GM12878 (cell line): Measurements from ENCODE around the gene DNAJC15. TPM values are rescaled to one million over a fixed set of nuclear protein-coding genes. Genes with fewer than 3 reads are reported as not detected.

Source experiments
- ATAC-seq: fragments of 200-7000 bp; cut with Tn5 transposase; 3 replicates; pipeline ENCODE4 v1.9.1; 2020; ENCODE audit warnings: mild to moderate bottlenecking, moderate library complexity
- BruUV-seq: library from RNA; stranded (reverse); fragments of 400-500 nt; replicated peaks from 2 replicates; lab custom pipeline; 2021; lab: Mats Ljungman, UMichigan
- CTCF ChIA-PET: fragments of 300-600 bp; sonication (Branson Sonifier 250); formaldehyde crosslinking; extraction: SDS; loops from one replicate; lab custom pipeline; 2021; ENCODE audit warnings: inconsistent platforms; lab: Yijun Ruan, JAX
- POLR2A ChIA-PET: fragments of 350-600 bp; formaldehyde crosslinking; extraction: SDS; loops from one replicate; lab custom pipeline; 2021; ENCODE audit warnings: inconsistent platforms; lab: Charles Lee
- RAD21 ChIA-PET: fragments of 300-600 bp; sonication (Branson Sonifier 250); formaldehyde crosslinking; loops from one replicate; lab custom pipeline; 2023; ENCODE audit warnings: antibody characterized with exemption; ENCODE audit not compliant: unreplicated experiment; lab: Charles Lee
- SMC1A ChIA-PET: fragments of 300-600 bp; sonication (Branson Sonifier 250); formaldehyde crosslinking; loops from one replicate; lab custom pipeline; 2023; ENCODE audit not compliant: unreplicated experiment, uncharacterized antibody; lab: Charles Lee
- DNase-seq: peaks from one replicate; pipeline ENCODE4 v3.0.0-alpha.2; 2011; ENCODE audit warnings: low read depth, low spot score
- FAIRE-seq: peaks from 3 replicates; lab custom pipeline; 2011; peaks lifted over from hg19 to GRCh38; lab: Jason Lieb, UNC
- H2AFZ ChIP-seq: 2 replicates; pipeline ENCODE4 v1.6.0; 2011; ENCODE audit warnings: low read depth, low read length, control low read depth; ENCODE audit not compliant: control insufficient read depth
- H3K27ac ChIP-seq: 2 replicates; pipeline ENCODE4 v1.5.1; 2011; ENCODE audit warnings: control low read depth; ENCODE audit not compliant: control insufficient read depth, insufficient read depth
- H3K27me3 ChIP-seq, 2 experiments: replicated peaks in 1 of 2; 2 replicates each; pipeline versions ENCODE4 v1.6.0 to v1.6.1; 2011; ENCODE audit warnings: low read length in 1 of 2; ENCODE audit not compliant: control insufficient read depth in 2 of 2, insufficient read depth in 2 of 2
- H3K36me3 ChIP-seq, 2 experiments: 2 replicates each; pipeline ENCODE4 v1.5.1; 2011; ENCODE audit warnings: low read length in 1 of 2; ENCODE audit not compliant: control insufficient read depth in 2 of 2, insufficient read depth in 2 of 2
- H3K4me1 ChIP-seq: 2 replicates; pipeline ENCODE4 v1.6.1; 2011; ENCODE audit warnings: mild to moderate bottlenecking, low read length, moderate library complexity, mixed read lengths; ENCODE audit not compliant: control insufficient read depth, insufficient read depth
- H3K4me2 ChIP-seq: 2 replicates; pipeline ENCODE4 v1.6.0; 2011; ENCODE audit warnings: control low read depth; ENCODE audit not compliant: control insufficient read depth, insufficient read depth
- H3K4me3 ChIP-seq: fragments of 200-600 bp; sonication (generic); 2 replicates; pipeline ENCODE4 v1.5.1; 2016
- H3K79me2 ChIP-seq: 2 replicates; pipeline ENCODE4 v1.6.0; 2011; ENCODE audit warnings: low read length; ENCODE audit not compliant: control insufficient read depth, insufficient read depth
- H3K9ac ChIP-seq: 2 replicates; pipeline ENCODE4 v1.8.0; 2011; ENCODE audit warnings: low read length, control low read depth, mixed read lengths; ENCODE audit not compliant: control insufficient read depth, insufficient read depth
- H3K9me3 ChIP-seq: replicated peaks from 3 replicates; pipeline ENCODE4 v1.5.1; 2011; ENCODE audit warnings: mild to moderate bottlenecking, low read length; ENCODE audit not compliant: control insufficient read depth, insufficient read depth
- H4K20me1 ChIP-seq: 2 replicates; pipeline ENCODE4 v1.6.0; 2011; ENCODE audit not compliant: control insufficient read depth, insufficient read depth
- FOXK2 ChIP-seq: fragments of 450-650 bp; IDR thresholded peaks from 2 replicates; pipeline ENCODE4 v1.6.1; 2017; ENCODE audit warnings: mild to moderate bottlenecking, moderate library complexity
- IRF4 ChIP-seq: IDR thresholded peaks from 2 replicates; pipeline ENCODE4 v1.6.1; 2011; ENCODE audit warnings: low read depth, low read length
- NFXL1 ChIP-seq: fragments of 450-650 bp; IDR thresholded peaks from 2 replicates; pipeline ENCODE4 v1.6.1; 2017; ENCODE audit warnings: antibody characterized with exemption, mild to moderate bottlenecking, borderline replicate concordance
- PML ChIP-seq: IDR thresholded peaks from 2 replicates; pipeline ENCODE4 v1.6.1; 2012; ENCODE audit warnings: low read length, inconsistent platforms
- POLR2A ChIP-seq: IDR thresholded peaks from 2 replicates; pipeline ENCODE4 v1.6.1; 2011; ENCODE audit warnings: low read depth, mild to moderate bottlenecking, low read length
- YBX1 ChIP-seq: fragments of 450-650 bp; IDR thresholded peaks from 2 replicates; pipeline ENCODE4 v1.6.1; 2016; ENCODE audit warnings: antibody characterized with exemption
- ZNF384 ChIP-seq: IDR thresholded peaks from 2 replicates; pipeline ENCODE4 v1.6.1; 2012; ENCODE audit warnings: low read depth, mild to moderate bottlenecking, low read length, improper control_type of control experiment, borderline replicate concordance
- ZNF622 ChIP-seq: fragments of 450-650 bp; IDR thresholded peaks from 2 replicates; pipeline ENCODE4 v1.6.1; 2017; ENCODE audit warnings: mild to moderate bottlenecking, inconsistent platforms
- WGBS: methylation state at CpG from one replicate; pipeline ENCODE4 v1.1.6; 2016; ENCODE audit warnings: low lambda C conversion rate; ENCODE audit not compliant: insufficient replicate concordance, insufficient coverage; ENCODE audit errors: missing lambda C conversion rate; 5-methylcytosine and 5-hydroxymethylcytosine counted together
- in situ Hi-C: fragments of 300-500 bp; cut with MboI; formaldehyde crosslinking; loops from 9 replicates; pipeline ENCODE4 v1.14.3; 2018; ENCODE audit warnings: mixed read lengths
- intact Hi-C: fragments of 100-400 bp; cut with micrococcal nuclease; formaldehyde crosslinking; loops from one replicate; pipeline ENCODE4 v1.14.2; 2022; ENCODE audit not compliant: unreplicated experiment
- polyA plus RNA-seq, 11 experiments: library from polyadenylated mRNA; depleted of rRNA in 4 of 11; unstranded in 6 of 11; stranded (reverse) in 5 of 11; fragments of >200 nt; fragmentation: Nextera tagmentation in 4 of 11; fragmentation: Illumina TruSeq in 1 of 11; extraction: Ambion mirVana in 4 of 11; extraction: Trizol in 1 of 11; gene quantifications; 1 replicate in 1 of 11; 2 replicates in 10 of 11; pipeline versions ENCODE4 v1.2.1 to v1.2.3, GENCODE V29; 2011 to 2016; ENCODE audit warnings: inconsistent platforms in 2 of 11, missing spikeins in 2 of 11, low read depth in 1 of 11
- total RNA-seq, 4 experiments: library from RNA; depleted of rRNA in 3 of 4; stranded (reverse); fragments of >200 nt in 3 of 4; fragmentation: Illumina TruSeq in 1 of 4; extraction: Trizol in 1 of 4; gene quantifications; 2 replicates each; pipeline versions ENCODE4 v1.2.1 to v1.2.3, GENCODE V29; 2013 to 2021

Gene DNAJC15
- total and polyA plus RNA-seq, 10 of the 15 experiments (the other 5 are each of a cell fraction or from before 2014, with no cell fraction given) = 13.1 to 104 (median 54.4) TPM

DNA sequence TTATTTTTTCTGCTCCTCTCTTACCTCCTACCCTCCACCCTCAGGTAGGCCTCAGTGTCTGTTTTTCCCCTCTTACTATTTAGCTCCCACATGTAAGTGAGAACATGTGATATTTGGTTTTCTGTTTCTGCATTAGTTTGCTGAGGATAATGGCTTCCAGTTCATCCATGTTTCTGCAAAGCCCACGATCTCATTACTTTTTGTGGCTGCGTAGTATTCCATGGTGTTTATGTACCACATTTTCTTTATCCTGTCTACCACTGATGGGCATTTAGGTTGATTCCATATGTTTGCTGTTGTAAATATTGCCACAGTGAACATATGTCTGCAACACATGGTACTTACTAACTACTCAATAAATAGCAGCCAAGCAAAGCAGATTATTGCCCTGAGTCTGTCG lies 56.8 kb downstream of the DNAJC15 start:
- BruUV-seq = no TSS peak
- POLR2A ChIA-PET = interaction anchor here (0.8 to 1.1 kb wide), 2 partner anchors 23 to 80 kb away, joined by 3 read pairs; no protein-coding TSS in a partner anchor
- no peak for FAIRE-seq
- no peak overlapping the region for H3K4me3 ChIP-seq
- H3K27me3 ChIP-seq = no peaks in the 10 kb centered on the region
- no peaks in the 10 kb centered on the region; the same call in 2 of the 3 replicates for H3K9me3 ChIP-seq
- H3K9ac ChIP-seq = no peak overlapping the region
- RAD21 ChIA-PET = interaction anchor here (1.6 kb wide), 1 partner anchor 54 kb away, joined by 3 read pairs; no protein-coding TSS in a partner anchor
- H3K27ac ChIP-seq = no peak overlapping the region
- H3K4me1 ChIP-seq = peaks cover 26% of the 10 kb centered on the region
- H3K36me3 ChIP-seq = peaks cover 0 to 2% of the 10 kb centered on the region in 2 experiments; a peak in 1 of 4 replicates
- WGBS = 95% methylated on average over 3 of the region's 3 CpGs
- peaks cover 13% of the 10 kb centered on the region for H3K79me2 ChIP-seq
- no peak for DNase-seq
- no peak for ATAC-seq
- no peak for TF ChIP-seq FOXK2
- TF ChIP-seq PML = no peak
- TF ChIP-seq NFXL1 = no peak
- no peak for TF ChIP-seq ZNF622
- TF ChIP-seq ZNF384 = no peak
- no peak for TF ChIP-seq YBX1
- H2AFZ ChIP-seq = no peak overlapping the region
- SMC1A ChIA-PET = interaction anchor here (0.6 to 1.0 kb wide), 2 partner anchors 33 to 52 kb away, joined by 3 read pairs; no protein-coding TSS in a partner anchor
- CTCF ChIA-PET = interaction anchor here (0.6 to 2.1 kb wide), 3 partner anchors 15 to 57 kb away, joined by 3 to 4 read pairs (median 4); no protein-coding TSS in a partner anchor
- H4K20me1 ChIP-seq = no peaks in the 10 kb centered on the region
- H3K4me2 ChIP-seq = no peak overlapping the region
- intact Hi-C loops = no loop called here
- in situ Hi-C loops = no loop called here

GRCh38 chr13:43081866-43082265 lies 58.5 kb downstream of the DNAJC15 start:
- Histone ChIP-seq H3K9me3 (no peaks in the 10 kb centered on the region; the same call in 2 of the 3 replicates), H3K36me3 (peaks cover 0 to 2% of the 10 kb centered on the region in 2 experiments; a peak in 1 of 4 replicates), H3K4me2 (no peak overlapping the region), H3K79me2 (peaks cover 8% of the 10 kb centered on the region), H3K4me3 (no peak overlapping the region), H3K27ac (no peak overlapping the region), H3K9ac (no peak overlapping the region), H3K27me3 (no peaks in the 10 kb centered on the region), H4K20me1 (no peaks in the 10 kb centered on the region), H2AFZ (no peak overlapping the region), H3K4me1 (peaks cover 11% of the 10 kb centered on the region)
- TF ChIP-seq IRF4 (no peak), POLR2A (no peak)
- ChIA-PET POLR2A (interaction anchor here (0.7 kb wide), 1 partner anchor 26 kb away, joined by 3 read pairs; no protein-coding TSS in a partner anchor), CTCF (interaction anchor here (0.6 to 2.1 kb wide), 9 partner anchors 14 to 723 kb away, joined by 3 to 9 read pairs (median 4); no protein-coding TSS in a partner anchor), SMC1A (interaction anchor here (0.7 to 1.8 kb wide), 8 partner anchors 10 to 110 kb away, joined by 3 to 5 read pairs (median 4); no protein-coding TSS in a partner anchor), RAD21 (interaction anchor here (1.0 to 1.6 kb wide), 4 partner anchors 11 to 59 kb away, joined by 3 to 4 read pairs (median 4); no protein-coding TSS in a partner anchor)
- ATAC-seq (no peak), DNase-seq (no peak), FAIRE-seq (no peak)
- intact Hi-C loops (no loop called here), in situ Hi-C loops (no loop called here)
- WGBS = 62% methylated on average over 2 of the region's 2 CpGs
- no TSS peak for BruUV-seq
